Osteocyte (in vitro differentiated cells): ENCODE results near the gene ZNF853. TPM values are rescaled to one million over a fixed set of nuclear protein-coding genes. Genes with fewer than 3 reads are reported as not detected.

ENCODE experiments used
- DNase-seq: peaks from one replicate; pipeline ENCODE4 v3.0.0; 2021; ENCODE audit warnings: mixed read lengths; ENCODE audit not compliant: unreplicated experiment; ENCODE audit errors: extremely low spot score
- H3K27ac Mint-ChIP-seq: one replicate; pipeline ENCODE4 v1.8.0; 2021; ENCODE audit warnings: mild to moderate bottlenecking, mixed read lengths; ENCODE audit not compliant: unreplicated experiment
- H3K27me3 Mint-ChIP-seq: one replicate; pipeline ENCODE4 v1.8.0; 2021; ENCODE audit warnings: mixed read lengths; ENCODE audit not compliant: unreplicated experiment
- H3K36me3 Mint-ChIP-seq: one replicate; pipeline ENCODE4 v1.8.0; 2021; ENCODE audit warnings: mixed read lengths; ENCODE audit not compliant: unreplicated experiment
- H3K4me1 Mint-ChIP-seq: one replicate; pipeline ENCODE4 v1.8.0; 2021; ENCODE audit warnings: mixed read lengths; ENCODE audit not compliant: unreplicated experiment
- H3K4me3 Mint-ChIP-seq: one replicate; pipeline ENCODE4 v1.8.0; 2021; ENCODE audit warnings: mild to moderate bottlenecking, moderate library complexity, mixed read lengths; ENCODE audit not compliant: unreplicated experiment
- H3K9me3 Mint-ChIP-seq: one replicate; pipeline ENCODE4 v1.8.0; 2021; ENCODE audit warnings: mixed read lengths; ENCODE audit not compliant: unreplicated experiment
- CTCF ChIP-seq: fragments of 200-600 bp; sonication (generic); IDR thresholded peaks from 2 replicates; pipeline ENCODE4 v1.5.0; 2021; ENCODE audit warnings: antibody characterized with exemption, mild to moderate bottlenecking, moderate library complexity
- total RNA-seq: library from RNA; stranded (reverse); gene quantifications from 2 replicates; pipeline ENCODE4 v1.2.1, GENCODE V29; 2021

ZNF853 gene
- total RNA-seq, 1 donor from 2014 or later = 18.2 TPM

- peaks cover 21% of the 10 kb centered on the region for H3K4me1 Mint-ChIP-seq
- no peak for DNase-seq
- TF ChIP-seq CTCF = no peak
- H3K9me3 Mint-ChIP-seq = no peaks in the 10 kb centered on the region
- H3K27me3 Mint-ChIP-seq = no peaks in the 10 kb centered on the region
- peaks cover 26% of the 10 kb centered on the region for H3K36me3 Mint-ChIP-seq
- H3K4me3 Mint-ChIP-seq = no peak overlapping the region
- no peak overlapping the region for H3K27ac Mint-ChIP-seq
Measured at GRCh38 chr7:6642239-6642839, 26.9 kb downstream of the ZNF853 start.

GRCh38 chr7:6642861-6643640 is 27.6 kb downstream of the ZNF853 start:
- Mint-ChIP-seq H3K27ac (no peak overlapping the region), H3K36me3 (peaks cover 26% of the 10 kb centered on the region), H3K27me3 (no peaks in the 10 kb centered on the region)

GRCh38 chr7:6643915-6644625 is 28.7 kb downstream of the ZNF853 start:
- no peaks in the 10 kb centered on the region for H3K27me3 Mint-ChIP-seq
- no peak overlapping the region for H3K4me3 Mint-ChIP-seq
- no peak for TF ChIP-seq CTCF
- peaks cover 23% of the 10 kb centered on the region for H3K36me3 Mint-ChIP-seq
- H3K9me3 Mint-ChIP-seq = no peaks in the 10 kb centered on the region
- peaks cover 8% of the 10 kb centered on the region for H3K4me1 Mint-ChIP-seq
- DNase-seq = no peak
- H3K27ac Mint-ChIP-seq = no peak overlapping the region

More at GRCh38 chr7:6642861-6643640, 27.6 kb downstream of the ZNF853 start:
- H3K9me3 Mint-ChIP-seq = no peaks in the 10 kb centered on the region
- peaks cover 18% of the 10 kb centered on the region for H3K4me1 Mint-ChIP-seq
- TF ChIP-seq CTCF = no peak
- H3K4me3 Mint-ChIP-seq = no peak overlapping the region
- no peak for DNase-seq

- Mint-ChIP-seq H3K36me3 (peaks cover 23% of the 10 kb centered on the region), H3K9me3 (no peaks in the 10 kb centered on the region), H3K4me1 (peaks cover 5% of the 10 kb centered on the region), H3K27ac (no peak overlapping the region), H3K4me3 (no peak overlapping the region), H3K27me3 (no peaks in the 10 kb centered on the region)
- no peak for DNase-seq
- TF ChIP-seq CTCF = no peak
Measured at GRCh38 chr7:6644728-6645127, 29.3 kb downstream of the ZNF853 start.

- Mint-ChIP-seq H3K36me3 (peaks cover 35% of the 10 kb centered on the region), H3K9me3 (no peaks in the 10 kb centered on the region), H3K27ac (no peak overlapping the region), H3K4me3 (no peak overlapping the region), H3K4me1 (no peaks in the 10 kb centered on the region), H3K27me3 (no peaks in the 10 kb centered on the region)
- DNase-seq = no peak
- no peak for TF ChIP-seq CTCF
Measured at GRCh38 chr7:6646465-6646864, 31.1 kb downstream of the ZNF853 start.
